ENCODE measurements around the gene TSFM.

Gene TSFM

DNA sequence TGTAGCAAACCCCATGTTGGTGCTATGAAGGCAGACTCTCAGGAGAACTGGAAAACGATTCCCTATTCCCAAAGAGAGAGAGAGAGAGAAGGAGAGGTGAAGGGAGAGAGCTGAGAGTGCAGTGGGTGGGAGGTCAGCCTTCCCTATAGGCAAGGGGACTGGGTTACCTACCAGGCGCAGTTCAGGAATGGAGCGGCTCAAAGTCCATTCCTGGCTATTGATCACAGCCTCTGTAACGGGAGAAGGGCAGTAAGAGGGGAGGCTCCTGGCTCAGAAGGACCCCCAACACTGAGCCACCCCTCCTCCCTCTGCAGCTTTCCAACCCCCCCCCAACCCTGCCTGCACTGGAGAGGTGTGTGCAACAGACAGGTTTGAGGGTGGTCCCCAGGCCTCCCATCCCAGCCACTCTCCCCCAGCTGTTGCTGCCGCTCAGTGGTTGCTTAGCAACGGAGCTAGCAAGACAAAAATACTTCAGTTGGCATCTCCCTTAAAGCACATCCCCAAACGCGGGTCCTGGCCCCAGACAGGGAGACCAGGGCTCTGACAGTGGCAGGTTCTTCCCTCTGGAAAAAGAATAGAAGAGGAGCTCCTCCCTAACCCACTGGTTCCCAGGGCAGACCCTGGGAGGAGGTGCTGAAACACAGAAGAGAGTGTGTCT, 47.3 kb upstream of the TSFM start:
- Histone ChIP-seq H3K9ac (ENCODE audit: low read length) (no peak overlapping the region), H3K4me2 (ENCODE audit: low read length) (no peak overlapping the region), H3K4me1 (ENCODE audit: insufficient read depth, low read length, severe bottlenecking) (peaks cover 12% of the 10 kb centered on the region), H3K9me2 (ENCODE audit: low read depth, low read length) (no peaks in the 10 kb centered on the region), H3F3A (ENCODE audit: insufficient read depth, low read length) (no peaks in the 10 kb centered on the region), H3K27ac (ENCODE audit: low read depth, low read length, poor library complexity, severe bottlenecking) (no peak overlapping the region), H3K9me3 (ENCODE audit: low read length) (no peaks in the 10 kb centered on the region), H2AFZ (ENCODE audit: low read length) (no peak overlapping the region), H3K36me3 (ENCODE audit: insufficient read depth, low read length) (peaks cover 28% of the 10 kb centered on the region; the same call in 1 of the 2 replicates), H4K20me1 (ENCODE audit: insufficient read depth, low read length) (no peaks in the 10 kb centered on the region), H3K79me2 (ENCODE audit: insufficient read depth, low read length) (no peaks in the 10 kb centered on the region), H3K4me3 (ENCODE audit: low read depth, low read length, poor library complexity, severe bottlenecking) (no peak overlapping the region), H3K27me3 (ENCODE audit: insufficient read depth, low read length) (no peaks in the 10 kb centered on the region)
- TF ChIP-seq, protein P1, sequence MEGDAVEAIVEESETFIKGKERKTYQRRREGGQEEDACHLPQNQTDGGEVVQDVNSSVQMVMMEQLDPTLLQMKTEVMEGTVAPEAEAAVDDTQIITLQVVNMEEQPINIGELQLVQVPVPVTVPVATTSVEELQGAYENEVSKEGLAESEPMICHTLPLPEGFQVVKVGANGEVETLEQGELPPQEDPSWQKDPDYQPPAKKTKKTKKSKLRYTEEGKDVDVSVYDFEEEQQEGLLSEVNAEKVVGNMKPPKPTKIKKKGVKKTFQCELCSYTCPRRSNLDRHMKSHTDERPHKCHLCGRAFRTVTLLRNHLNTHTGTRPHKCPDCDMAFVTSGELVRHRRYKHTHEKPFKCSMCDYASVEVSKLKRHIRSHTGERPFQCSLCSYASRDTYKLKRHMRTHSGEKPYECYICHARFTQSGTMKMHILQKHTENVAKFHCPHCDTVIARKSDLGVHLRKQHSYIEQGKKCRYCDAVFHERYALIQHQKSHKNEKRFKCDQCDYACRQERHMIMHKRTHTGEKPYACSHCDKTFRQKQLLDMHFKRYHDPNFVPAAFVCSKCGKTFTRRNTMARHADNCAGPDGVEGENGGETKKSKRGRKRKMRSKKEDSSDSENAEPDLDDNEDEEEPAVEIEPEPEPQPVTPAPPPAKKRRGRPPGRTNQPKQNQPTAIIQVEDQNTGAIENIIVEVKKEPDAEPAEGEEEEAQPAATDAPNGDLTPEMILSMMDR (IDR thresholded peaks at IDR 0.05; ENCODE audit: low read length): no peak
- TF ChIP-seq EZH2 (IDR thresholded peaks at IDR 0.05; ENCODE audit: borderline replicate concordance, low read length): no peak

DNA sequence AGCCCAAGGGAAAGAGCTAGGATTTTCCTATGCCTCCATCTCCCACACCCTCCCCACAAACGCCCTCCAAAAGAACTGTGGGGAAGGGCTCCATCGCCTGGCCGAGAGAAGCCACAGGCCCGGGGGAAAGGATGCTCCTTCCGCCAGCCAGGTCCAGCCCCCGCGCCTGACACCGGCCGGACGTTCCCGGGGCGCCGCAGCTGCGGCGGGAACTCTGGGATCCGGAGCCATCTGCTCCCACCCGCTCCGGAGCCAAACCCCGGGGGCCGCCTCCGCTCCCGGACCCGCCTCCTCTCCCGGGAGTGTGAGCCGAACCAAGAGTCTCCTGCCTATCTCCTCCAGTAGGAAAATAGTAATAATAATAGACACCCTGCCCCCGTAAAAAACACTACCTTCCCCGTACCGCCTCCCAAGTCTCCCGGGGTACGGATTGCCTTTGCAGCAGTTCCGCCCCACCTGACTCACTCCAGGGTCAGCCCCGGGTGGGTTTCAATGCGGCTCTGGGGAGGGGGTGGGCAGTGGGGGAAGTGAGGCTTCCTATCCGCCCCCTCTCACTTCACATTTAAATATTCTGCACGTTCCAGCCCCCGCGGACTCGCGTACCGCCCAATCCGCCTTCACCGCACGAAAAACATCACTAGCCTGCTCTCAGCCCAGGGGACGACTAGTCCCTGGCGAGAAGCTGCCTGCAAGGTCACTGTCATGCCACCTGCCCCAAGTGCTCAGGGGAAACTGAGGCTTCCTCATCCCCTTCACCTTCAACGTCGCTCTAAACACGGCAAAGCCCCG, 46.4 kb upstream of the TSFM start:
- Histone ChIP-seq H3F3A (ENCODE audit: insufficient read depth, low read length) (no peaks in the 10 kb centered on the region), H3K36me3 (ENCODE audit: insufficient read depth, low read length) (peaks cover 21% of the 10 kb centered on the region; the same call in 1 of the 2 replicates), H3K27ac (ENCODE audit: low read depth, low read length, poor library complexity, severe bottlenecking) (no peak overlapping the region), H3K4me2 (ENCODE audit: low read length) (no peak overlapping the region), H3K9me2 (ENCODE audit: low read depth, low read length) (no peaks in the 10 kb centered on the region), H3K4me1 (ENCODE audit: insufficient read depth, low read length, severe bottlenecking) (peaks cover 20% of the 10 kb centered on the region), H3K9me3 (ENCODE audit: low read length) (no peaks in the 10 kb centered on the region), H3K4me3 (ENCODE audit: low read depth, low read length, poor library complexity, severe bottlenecking) (no peak overlapping the region), H3K9ac (ENCODE audit: low read length) (no peak overlapping the region), H3K79me2 (ENCODE audit: insufficient read depth, low read length) (no peaks in the 10 kb centered on the region), H2AFZ (ENCODE audit: low read length) (no peak overlapping the region), H4K20me1 (ENCODE audit: insufficient read depth, low read length) (no peaks in the 10 kb centered on the region), H3K27me3 (ENCODE audit: insufficient read depth, low read length) (no peaks in the 10 kb centered on the region)
- no peak for TF ChIP-seq EZH2 (IDR thresholded peaks at IDR 0.05; ENCODE audit: borderline replicate concordance, low read length)
- TF ChIP-seq, protein P1 (IDR thresholded peaks at IDR 0.05; ENCODE audit: low read length): no peak

DNA sequence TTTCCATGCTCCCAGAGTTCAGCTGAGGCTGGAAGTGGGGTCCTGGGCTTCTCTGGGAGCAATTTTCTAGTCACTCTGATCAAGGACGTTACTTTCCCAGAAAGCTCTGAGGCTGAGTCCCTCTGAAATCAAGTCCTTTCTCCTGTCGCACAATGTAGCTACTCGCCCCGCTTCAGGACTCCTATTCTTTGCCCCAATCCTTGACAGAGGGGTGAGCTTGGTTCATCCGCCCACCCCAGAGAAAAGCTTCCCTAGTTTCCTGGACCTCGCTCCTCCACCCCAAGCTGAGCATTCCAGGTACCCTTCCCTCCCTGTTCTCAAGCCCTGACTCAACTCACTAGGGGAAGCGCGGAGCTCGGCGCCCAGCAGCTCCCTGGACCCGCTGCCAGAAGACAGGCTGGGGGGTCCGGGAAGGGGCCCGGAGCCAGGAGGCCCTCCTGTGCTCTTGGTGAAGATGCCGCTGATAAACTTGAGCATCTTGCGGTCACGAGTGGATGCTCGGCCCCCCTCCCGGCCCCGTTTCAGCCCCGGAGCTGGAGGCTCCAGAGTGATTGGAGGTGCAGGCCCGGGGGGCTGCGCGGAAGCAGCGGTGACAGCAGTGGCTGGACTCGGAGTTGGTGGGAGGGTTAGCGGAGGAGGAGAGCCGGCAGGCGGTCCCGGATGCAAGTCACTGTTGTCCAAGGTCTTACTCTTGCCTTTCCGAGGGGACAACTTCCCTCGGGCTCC, 45.7 kb upstream of the TSFM start:
- H3K4me2 ChIP-seq (ENCODE audit: low read length): no peak overlapping the region

More for the DNA sequence above, 45.7 kb upstream of the TSFM start:
- Histone ChIP-seq H3F3A (ENCODE audit: insufficient read depth, low read length) (no peaks in the 10 kb centered on the region), H3K9me3 (ENCODE audit: low read length) (no peaks in the 10 kb centered on the region), H3K36me3 (ENCODE audit: insufficient read depth, low read length) (peaks cover 13% of the 10 kb centered on the region; the same call in 1 of the 2 replicates), H3K4me3 (ENCODE audit: low read depth, low read length, poor library complexity, severe bottlenecking) (no peak overlapping the region), H3K4me1 (ENCODE audit: insufficient read depth, low read length, severe bottlenecking) (peaks cover 27% of the 10 kb centered on the region), H3K79me2 (ENCODE audit: insufficient read depth, low read length) (no peaks in the 10 kb centered on the region), H3K27me3 (ENCODE audit: insufficient read depth, low read length) (no peaks in the 10 kb centered on the region), H2AFZ (ENCODE audit: low read length) (no peak overlapping the region), H3K9ac (ENCODE audit: low read length) (no peak overlapping the region), H4K20me1 (ENCODE audit: insufficient read depth, low read length) (no peaks in the 10 kb centered on the region), H3K9me2 (ENCODE audit: low read depth, low read length) (no peaks in the 10 kb centered on the region), H3K27ac (ENCODE audit: low read depth, low read length, poor library complexity, severe bottlenecking) (no peak overlapping the region)
- TF ChIP-seq, protein P1 (IDR thresholded peaks at IDR 0.05; ENCODE audit: low read length): no peak
- no peak for TF ChIP-seq EZH2 (IDR thresholded peaks at IDR 0.05; ENCODE audit: borderline replicate concordance, low read length)

Data from OCI-LY1 (cell line).